ENCODE measurements around the gene TRIM33. TPM values are rescaled to one million over a fixed set of nuclear protein-coding genes. Genes with fewer than 3 reads are reported as not detected.

The TRIM33 gene
- total RNA-seq, 1 donor from 2014 or later: 15.3 TPM

- DNase-seq (ENCODE audit: low read depth): no peak
- TF ChIP-seq, protein P1, sequence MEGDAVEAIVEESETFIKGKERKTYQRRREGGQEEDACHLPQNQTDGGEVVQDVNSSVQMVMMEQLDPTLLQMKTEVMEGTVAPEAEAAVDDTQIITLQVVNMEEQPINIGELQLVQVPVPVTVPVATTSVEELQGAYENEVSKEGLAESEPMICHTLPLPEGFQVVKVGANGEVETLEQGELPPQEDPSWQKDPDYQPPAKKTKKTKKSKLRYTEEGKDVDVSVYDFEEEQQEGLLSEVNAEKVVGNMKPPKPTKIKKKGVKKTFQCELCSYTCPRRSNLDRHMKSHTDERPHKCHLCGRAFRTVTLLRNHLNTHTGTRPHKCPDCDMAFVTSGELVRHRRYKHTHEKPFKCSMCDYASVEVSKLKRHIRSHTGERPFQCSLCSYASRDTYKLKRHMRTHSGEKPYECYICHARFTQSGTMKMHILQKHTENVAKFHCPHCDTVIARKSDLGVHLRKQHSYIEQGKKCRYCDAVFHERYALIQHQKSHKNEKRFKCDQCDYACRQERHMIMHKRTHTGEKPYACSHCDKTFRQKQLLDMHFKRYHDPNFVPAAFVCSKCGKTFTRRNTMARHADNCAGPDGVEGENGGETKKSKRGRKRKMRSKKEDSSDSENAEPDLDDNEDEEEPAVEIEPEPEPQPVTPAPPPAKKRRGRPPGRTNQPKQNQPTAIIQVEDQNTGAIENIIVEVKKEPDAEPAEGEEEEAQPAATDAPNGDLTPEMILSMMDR (conservative IDR thresholded peaks at IDR 0.05; ENCODE audit: low read depth, low read length): no peak
- no peak overlapping the region for H3K4me3 ChIP-seq (ENCODE audit: low read depth, low read length)
Observed at GRCh38 chr1:114535401-114535800, 24.4 kb upstream of the TRIM33 start.

- TF ChIP-seq, protein P1 (conservative IDR thresholded peaks at IDR 0.05; ENCODE audit: low read depth, low read length): no peak
- no peak overlapping the region for H3K4me3 ChIP-seq (ENCODE audit: low read depth, low read length)
- DNase-seq (ENCODE audit: low read depth): no peak
Observed at GRCh38 chr1:114531094-114531493, 20.1 kb upstream of the TRIM33 start.

- H3K4me3 ChIP-seq (ENCODE audit: low read depth, low read length): no peak overlapping the region
- TF ChIP-seq, protein P1 (conservative IDR thresholded peaks at IDR 0.05; ENCODE audit: low read depth, low read length): no peak
- no peak for DNase-seq (ENCODE audit: low read depth)
Observed at GRCh38 chr1:114530224-114530623, 19.2 kb upstream of the TRIM33 start.

DNA sequence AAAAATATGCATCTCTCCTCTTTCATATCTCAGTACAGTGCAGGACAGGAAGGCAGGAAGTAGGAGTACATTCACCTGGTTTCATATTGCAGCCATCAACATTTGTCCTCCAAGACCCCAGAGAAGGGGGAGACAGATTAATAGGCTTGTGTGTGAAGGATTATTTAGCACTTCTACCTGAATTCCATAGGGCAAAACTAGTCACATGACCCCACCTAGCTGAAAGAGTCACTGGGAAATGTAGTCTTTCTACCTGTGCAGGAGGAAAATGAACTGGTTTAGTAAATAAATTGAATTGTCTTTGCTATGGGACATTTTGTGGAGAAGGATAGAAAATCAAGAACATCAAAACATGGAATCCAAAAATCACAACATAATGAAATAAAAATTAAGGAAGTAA is 13.9 kb upstream of the TRIM33 start:
- no peak for DNase-seq (ENCODE audit: low read depth)
- TF ChIP-seq, protein P1 (conservative IDR thresholded peaks at IDR 0.05; ENCODE audit: low read depth, low read length): no peak
- H3K4me3 ChIP-seq (ENCODE audit: low read depth, low read length): no peak overlapping the region

GRCh38 chr1:114522264-114522575 is 11.2 kb upstream of the TRIM33 start:
- TF ChIP-seq, protein P1 (conservative IDR thresholded peaks at IDR 0.05; ENCODE audit: low read depth, low read length): no peak
- no peak for DNase-seq (ENCODE audit: low read depth)
- H3K4me3 ChIP-seq (ENCODE audit: low read depth, low read length): no peak overlapping the region

DNA sequence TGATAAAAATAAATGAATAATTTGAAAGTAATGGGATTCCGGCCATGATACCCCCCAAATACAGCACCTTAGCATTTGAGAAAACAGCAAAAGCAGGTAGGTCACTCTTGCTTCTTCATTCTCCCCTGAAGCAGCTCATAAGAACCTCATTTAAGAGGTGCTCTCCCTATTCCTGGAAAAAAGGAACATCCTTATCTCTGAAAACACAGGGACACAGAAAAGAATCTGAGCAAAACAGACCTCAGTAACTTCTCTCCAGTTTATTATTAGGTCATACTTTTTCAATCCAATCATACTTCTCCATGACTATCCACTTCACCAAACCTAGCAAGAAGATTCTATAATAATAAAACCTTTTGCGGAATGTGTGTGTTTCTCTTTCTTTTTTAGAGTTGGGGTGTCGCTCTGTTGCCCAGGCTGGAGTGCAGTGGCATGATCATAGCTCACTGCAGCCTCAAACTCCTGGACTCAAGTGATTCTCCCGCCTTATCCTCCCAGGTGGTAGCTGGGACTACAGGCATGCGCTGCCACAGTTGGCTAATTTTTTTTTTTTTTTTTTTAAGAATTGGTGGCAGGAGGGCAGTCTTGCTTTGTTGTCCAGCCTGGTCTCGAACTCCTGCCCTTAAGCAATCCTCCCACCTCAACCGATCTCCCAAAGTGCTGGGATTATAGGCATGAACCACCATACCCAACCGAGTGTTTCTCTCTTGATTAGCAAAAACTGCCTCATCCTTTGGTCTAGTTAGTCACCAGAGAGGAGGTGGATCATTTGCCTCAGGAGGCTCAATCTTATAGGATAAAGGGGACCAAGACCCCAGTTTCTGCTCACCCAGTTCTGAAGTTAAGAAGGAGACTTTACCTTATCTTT is 10.6 kb upstream of the TRIM33 start:
- no peak for DNase-seq (ENCODE audit: low read depth)
- TF ChIP-seq, protein P1 (conservative IDR thresholded peaks at IDR 0.05; ENCODE audit: low read depth, low read length): no peak
- no peak overlapping the region for H3K4me3 ChIP-seq (ENCODE audit: low read depth, low read length)

- DNase-seq (ENCODE audit: low read depth): peak; percentile 55
- TF ChIP-seq, protein P1 (conservative IDR thresholded peaks at IDR 0.05; ENCODE audit: low read depth, low read length): no peak
- no peak overlapping the region for H3K4me3 ChIP-seq (ENCODE audit: low read depth, low read length)
Observed at GRCh38 chr1:114517348-114517747, 6.3 kb upstream of the TRIM33 start.
